HG02763 (cell line): ENCODE results near the gene WDR5B.

Experiments used
- ATAC-seq: cut with Tn5 transposase; IDR thresholded peaks from one replicate; pipeline ENCODE4 v1.9.1; 2021; ENCODE audit warnings: mild to moderate bottlenecking, moderate library complexity; ENCODE audit not compliant: unreplicated experiment

Gene WDR5B

GRCh38 chr3:122374034-122374433, 41.8 kb downstream of the WDR5B start:
- ATAC-seq: no peak

- no peak for ATAC-seq
Observed at GRCh38 chr3:122366379-122366749, 49.5 kb downstream of the WDR5B start.

GRCh38 chr3:122365582-122366378, 50.1 kb downstream of the WDR5B start:
- peak; percentile 41 for ATAC-seq

GRCh38 chr3:122365073-122365472, 50.8 kb downstream of the WDR5B start:
- ATAC-seq: no peak

- ATAC-seq: no peak
Observed at GRCh38 chr3:122364490-122364889, 51.4 kb downstream of the WDR5B start.
